Ishikawa (cell line): ENCODE data around the gene TSPYL1.

ENCODE experiments used
- EP300 ChIP-seq: IDR thresholded peaks from 2 replicates; pipeline ENCODE4 v1.6.1; 2012; ENCODE audit warnings: borderline replicate concordance
- FOXM1 ChIP-seq: IDR thresholded peaks from 2 replicates; pipeline ENCODE4 v1.6.1; 2012; ENCODE audit warnings: low read depth, borderline replicate concordance
- RAD21 ChIP-seq: IDR thresholded peaks from 2 replicates; pipeline ENCODE4 v1.6.1; 2012; ENCODE audit warnings: low read depth
- REST ChIP-seq: IDR thresholded peaks from 2 replicates; pipeline ENCODE4 v1.6.1; 2012; ENCODE audit warnings: low read depth, mild to moderate bottlenecking
- TEAD4 ChIP-seq: IDR thresholded peaks from 2 replicates; pipeline ENCODE4 v1.6.1; 2012
- USF1 ChIP-seq: IDR thresholded peaks from 2 replicates; pipeline ENCODE4 v1.6.1; 2012
- YY1 ChIP-seq: IDR thresholded peaks from 2 replicates; pipeline ENCODE4 v1.6.1; 2012; ENCODE audit warnings: low read depth
- ZBTB7A ChIP-seq: IDR thresholded peaks from 2 replicates; pipeline ENCODE4 v1.6.1; 2012; ENCODE audit warnings: low read depth
- TF ChIP-seq, protein P1 (sequence below): IDR thresholded peaks from 2 replicates; pipeline ENCODE4 v1.6.1; 2012

DNA sequence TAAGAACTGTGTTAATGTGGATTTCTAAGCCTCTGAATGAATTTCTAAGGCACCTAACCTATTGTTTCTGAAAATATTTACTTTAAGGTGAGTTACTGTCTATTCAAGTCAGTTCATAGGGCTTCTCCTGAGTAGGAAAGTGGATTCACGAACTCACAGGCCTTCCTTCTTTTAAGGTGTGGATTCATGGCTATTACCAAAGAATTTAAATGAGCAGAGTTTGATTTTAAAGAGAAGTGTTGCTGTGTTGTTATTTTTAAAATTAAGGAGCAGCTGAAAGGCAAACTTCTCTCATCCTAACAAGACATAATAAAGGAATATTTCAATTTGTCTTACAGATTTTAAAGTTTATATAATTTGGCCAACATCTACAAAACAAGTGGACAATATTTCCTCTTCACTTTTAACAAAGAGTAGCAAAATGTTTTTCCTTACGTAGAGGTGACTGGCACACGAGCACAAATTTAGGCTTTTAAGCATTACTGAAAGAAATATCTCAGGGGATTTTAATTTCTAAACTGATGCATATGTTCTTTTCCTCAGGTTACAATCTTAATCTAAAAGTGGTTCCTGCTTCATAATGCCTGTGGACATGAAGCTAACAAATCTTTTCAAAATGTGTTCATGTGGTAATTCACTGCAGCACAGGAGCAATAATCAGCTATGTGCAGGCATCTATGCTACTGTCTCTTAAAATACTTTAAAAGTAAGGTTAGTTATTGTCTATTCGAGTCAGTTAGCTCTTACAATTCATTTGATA lies 25.3 kb downstream of the TSPYL1 start:
- TF ChIP-seq ZBTB7A (no peak), YY1 (no peak), REST (no peak), USF1 (no peak), TEAD4 (no peak), EP300 (no peak), RAD21 (no peak), FOXM1 (no peak)
- TF ChIP-seq, protein P1, sequence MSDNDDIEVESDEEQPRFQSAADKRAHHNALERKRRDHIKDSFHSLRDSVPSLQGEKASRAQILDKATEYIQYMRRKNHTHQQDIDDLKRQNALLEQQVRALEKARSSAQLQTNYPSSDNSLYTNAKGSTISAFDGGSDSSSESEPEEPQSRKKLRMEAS = no peak
